HG03439 (cell line): ENCODE data around the gene WDR35.
"Not testable (repeated sequence)": the region's sequence is repeated elsewhere in the genome, so short reads cannot be mapped to it uniquely, and the experiment has no call there.

Experiments
- ATAC-seq: cut with Tn5 transposase; IDR thresholded peaks from one replicate; pipeline ENCODE4 v1.9.1; 2021; ENCODE audit warnings: mild to moderate bottlenecking, moderate library complexity; ENCODE audit not compliant: unreplicated experiment

The WDR35 gene

GRCh38 chr2:19943189-19943588 is 46.7 kb downstream of the WDR35 start:
- ATAC-seq = no peak

GRCh38 chr2:19942199-19942598 is 47.7 kb downstream of the WDR35 start:
- ATAC-seq = no peak

- ATAC-seq = no peak
Observed at GRCh38 chr2:19937004-19937403, 52.9 kb downstream of the WDR35 start.

GRCh38 chr2:19936203-19936602 is 53.7 kb downstream of the WDR35 start:
- no peak for ATAC-seq

GRCh38 chr2:19933351-19933981 is 56.4 kb downstream of the WDR35 start:
- ATAC-seq = no peak

- ATAC-seq = no peak
Observed at GRCh38 chr2:19932928-19933327, 57.0 kb downstream of the WDR35 start.

GRCh38 chr2:19929226-19929625 is 60.7 kb downstream of the WDR35 start:
- no peak for ATAC-seq

- not testable (repeated sequence) for ATAC-seq
Observed at GRCh38 chr2:19927816-19928215, 62.1 kb downstream of the WDR35 start.

GRCh38 chr2:19924526-19924925 is 65.4 kb downstream of the WDR35 start:
- ATAC-seq = not testable (repeated sequence)

- ATAC-seq = not testable (repeated sequence)
Observed at GRCh38 chr2:19922188-19922587, 67.7 kb downstream of the WDR35 start.

GRCh38 chr2:19916385-19916950 is 73.4 kb downstream of the WDR35 start:
- no peak for ATAC-seq

GRCh38 chr2:19914266-19914975 is 75.5 kb downstream of the WDR35 start:
- ATAC-seq = no peak

- no peak for ATAC-seq
Observed at GRCh38 chr2:19911808-19912509, 77.9 kb downstream of the WDR35 start.

- ATAC-seq = no peak
Observed at GRCh38 chr2:19902216-19902740, 87.6 kb downstream of the WDR35 start.

- ATAC-seq = peak; percentile 87
Observed at GRCh38 chr2:19901442-19902215, 88.3 kb downstream of the WDR35 start, which contains the start of gene TTC32. TSS of gene TTC32 (minus strand) at chr2:19901983. CDS start at chr2:19901854, 129 bp downstream.

GRCh38 chr2:19900931-19901441 is 88.9 kb downstream of the WDR35 start:
- ATAC-seq = peak; percentile 10

- ATAC-seq = peak; percentile 25
Observed at GRCh38 chr2:19899985-19900930, 89.6 kb downstream of the WDR35 start.

- ATAC-seq = no peak
Observed at GRCh38 chr2:19898592-19899329, 91.1 kb downstream of the WDR35 start.
